ENCODE results near the gene ZBTB20. TPM values are rescaled to one million over a fixed set of nuclear protein-coding genes. Genes with fewer than 3 reads are reported as not detected.

The ZBTB20 gene
- polyA plus RNA-seq, 1 of the 3 experiments (the other 2 are of a cell fraction), result 0.43 TPM

GRCh38 chr3:114722530-114722929 lies 424.6 kb downstream of the ZBTB20 start (continued):
- TF ChIP-seq USF2 (IDR thresholded peaks at IDR 0.05; ENCODE audit: borderline replicate concordance, low read depth, low read length) (no peak), PBX3 (IDR thresholded peaks at IDR 0.05) (no peak), FOSL2 (IDR thresholded peaks at IDR 0.05; ENCODE audit: borderline replicate concordance, low read depth) (no peak)

GRCh38 chr3:114721864-114722263 lies 425.2 kb downstream of the ZBTB20 start:
- no peak for TF ChIP-seq MEF2A (IDR thresholded peaks at IDR 0.05; ENCODE audit: borderline replicate concordance, low read depth)
- TF ChIP-seq SMC3 (IDR thresholded peaks at IDR 0.05; ENCODE audit: low read depth, low read length), result no peak
- TF ChIP-seq RFX5 (IDR thresholded peaks at IDR 0.05; ENCODE audit: low read length), result no peak
- no peak for TF ChIP-seq SIN3A (IDR thresholded peaks at IDR 0.05; ENCODE audit: borderline replicate concordance, low read depth, low read length)
- no peak for TF ChIP-seq CTCF (IDR thresholded peaks at IDR 0.05)
- TF ChIP-seq RAD21 (IDR thresholded peaks at IDR 0.05; ENCODE audit: low read length), result no peak
- no peak for TF ChIP-seq JUND (IDR thresholded peaks at IDR 0.05)
- no peak for TF ChIP-seq MXI1 (IDR thresholded peaks at IDR 0.05; ENCODE audit: low read depth, low read length)
- Histone ChIP-seq H3K4me3 (ENCODE audit: low read depth in 2 of 2, low read length in 1 of 2) (no peak overlapping the region), H3K79me2 (ENCODE audit: insufficient read depth) (no peaks in the 10 kb centered on the region), H3F3A (replicated peaks; ENCODE audit: insufficient read depth) (no peaks in the 10 kb centered on the region), H2AFZ (ENCODE audit: low read depth) (no peak overlapping the region), H3K9me2 (no peaks in the 10 kb centered on the region), H3K4me1 (ENCODE audit: control insufficient read depth in 1 of 2, insufficient read depth in 2 of 2, low read depth in 1 of 2, low read length in 1 of 2) (no peaks in the 10 kb centered on the region; a peak in 1 of 4 replicates), H3K4me2 (no peak overlapping the region), H4K20me1 (ENCODE audit: insufficient read depth) (no peaks in the 10 kb centered on the region), H3K27ac (ENCODE audit: low read depth in 2 of 2, low read length in 1 of 2) (no peak overlapping the region), H3K36me3 (replicated peaks in 1 of 2; ENCODE audit: control insufficient read depth in 1 of 2, insufficient read depth in 2 of 2, low read length in 1 of 2) (no peaks in the 10 kb centered on the region), H3K9me3 (no peaks in the 10 kb centered on the region), H3K9ac (no peak overlapping the region), H3K27me3 (ENCODE audit: insufficient read depth) (no peaks in the 10 kb centered on the region)
- POLR2A ChIA-PET, result no interaction called here
- DNase-seq, result no peak
- CTCF ChIA-PET, result interaction anchor here (1.4 kb wide), 1 partner anchor 9 kb away, joined by 3 read pairs; no protein-coding TSS in a partner anchor
- WGBS (ENCODE audit: low lambda C conversion rate), result 96% methylated on average over 2 of the region's 2 CpGs

GRCh38 chr3:114721209-114721608 lies 425.9 kb downstream of the ZBTB20 start:
- Histone ChIP-seq H3K4me3 (ENCODE audit: low read depth in 2 of 2, low read length in 1 of 2) (no peak overlapping the region), H3F3A (replicated peaks; ENCODE audit: insufficient read depth) (no peaks in the 10 kb centered on the region), H3K4me1 (ENCODE audit: control insufficient read depth in 1 of 2, insufficient read depth in 2 of 2, low read depth in 1 of 2, low read length in 1 of 2) (no peaks in the 10 kb centered on the region; a peak in 1 of 4 replicates), H4K20me1 (ENCODE audit: insufficient read depth) (no peaks in the 10 kb centered on the region), H3K36me3 (replicated peaks in 1 of 2; ENCODE audit: control insufficient read depth in 1 of 2, insufficient read depth in 2 of 2, low read length in 1 of 2) (no peaks in the 10 kb centered on the region), H3K27me3 (ENCODE audit: insufficient read depth) (no peaks in the 10 kb centered on the region), H3K79me2 (ENCODE audit: insufficient read depth) (no peaks in the 10 kb centered on the region), H3K4me2 (no peak overlapping the region), H3K9me3 (no peaks in the 10 kb centered on the region), H3K27ac (ENCODE audit: low read depth in 2 of 2, low read length in 1 of 2) (no peak overlapping the region), H3K9ac (no peak overlapping the region), H2AFZ (ENCODE audit: low read depth) (no peak overlapping the region), H3K9me2 (no peaks in the 10 kb centered on the region)
- TF ChIP-seq GATA2 (CRISPR knock-in tag; IDR thresholded peaks at IDR 0.05) (no peak), PBX3 (IDR thresholded peaks at IDR 0.05) (no peak), NRF1 (IDR thresholded peaks at IDR 0.05; ENCODE audit: low read depth, low read length) (no peak), JUND (IDR thresholded peaks at IDR 0.05) (no peak)
- DNase-seq, result no peak
- ChIA-PET POLR2A (no interaction called here), CTCF (no interaction called here)
- WGBS (ENCODE audit: low lambda C conversion rate), result 86% methylated on average over 3 of the region's 3 CpGs

Data from SK-N-SH (cell line).